Ishikawa (cell line): Measurements from ENCODE around the gene DPYSL3.

Experiments used
- CEBPB ChIP-seq: IDR thresholded peaks from 2 replicates; pipeline ENCODE4 v1.6.1; 2012
- EGR1 ChIP-seq: IDR thresholded peaks from 2 replicates; pipeline ENCODE4 v1.6.1; 2012
- EP300 ChIP-seq: IDR thresholded peaks from 2 replicates; pipeline ENCODE4 v1.6.1; 2012; ENCODE audit warnings: borderline replicate concordance
- FOXM1 ChIP-seq: IDR thresholded peaks from 2 replicates; pipeline ENCODE4 v1.6.1; 2012; ENCODE audit warnings: low read depth, borderline replicate concordance
- RAD21 ChIP-seq: IDR thresholded peaks from 2 replicates; pipeline ENCODE4 v1.6.1; 2012; ENCODE audit warnings: low read depth
- TAF1 ChIP-seq: IDR thresholded peaks from 2 replicates; pipeline ENCODE4 v1.6.1; 2012; ENCODE audit warnings: low read depth, mild to moderate bottlenecking
- TCF12 ChIP-seq: IDR thresholded peaks from 2 replicates; pipeline ENCODE4 v1.6.1; 2012; ENCODE audit warnings: low read depth
- TEAD4 ChIP-seq: IDR thresholded peaks from 2 replicates; pipeline ENCODE4 v1.6.1; 2012
- YY1 ChIP-seq: IDR thresholded peaks from 2 replicates; pipeline ENCODE4 v1.6.1; 2012; ENCODE audit warnings: low read depth
- ZBTB7A ChIP-seq: IDR thresholded peaks from 2 replicates; pipeline ENCODE4 v1.6.1; 2012; ENCODE audit warnings: low read depth
- TF ChIP-seq, protein P1 (sequence below): IDR thresholded peaks from 2 replicates; pipeline ENCODE4 v1.6.1; 2012
- TF ChIP-seq, protein P2 (sequence below): IDR thresholded peaks from 2 replicates; pipeline ENCODE4 v1.6.1; 2012; ENCODE audit warnings: low read depth, mild to moderate bottlenecking
- TF ChIP-seq, protein P3 (sequence below): IDR thresholded peaks from 2 replicates; pipeline ENCODE4 v1.6.1; 2012

- TF ChIP-seq CEBPB = no peak
- TF ChIP-seq RAD21 = no peak
- TF ChIP-seq, protein P1, sequence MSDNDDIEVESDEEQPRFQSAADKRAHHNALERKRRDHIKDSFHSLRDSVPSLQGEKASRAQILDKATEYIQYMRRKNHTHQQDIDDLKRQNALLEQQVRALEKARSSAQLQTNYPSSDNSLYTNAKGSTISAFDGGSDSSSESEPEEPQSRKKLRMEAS = no peak
- TF ChIP-seq EP300 = no peak
- TF ChIP-seq EGR1 = no peak
- TF ChIP-seq, protein P2, sequence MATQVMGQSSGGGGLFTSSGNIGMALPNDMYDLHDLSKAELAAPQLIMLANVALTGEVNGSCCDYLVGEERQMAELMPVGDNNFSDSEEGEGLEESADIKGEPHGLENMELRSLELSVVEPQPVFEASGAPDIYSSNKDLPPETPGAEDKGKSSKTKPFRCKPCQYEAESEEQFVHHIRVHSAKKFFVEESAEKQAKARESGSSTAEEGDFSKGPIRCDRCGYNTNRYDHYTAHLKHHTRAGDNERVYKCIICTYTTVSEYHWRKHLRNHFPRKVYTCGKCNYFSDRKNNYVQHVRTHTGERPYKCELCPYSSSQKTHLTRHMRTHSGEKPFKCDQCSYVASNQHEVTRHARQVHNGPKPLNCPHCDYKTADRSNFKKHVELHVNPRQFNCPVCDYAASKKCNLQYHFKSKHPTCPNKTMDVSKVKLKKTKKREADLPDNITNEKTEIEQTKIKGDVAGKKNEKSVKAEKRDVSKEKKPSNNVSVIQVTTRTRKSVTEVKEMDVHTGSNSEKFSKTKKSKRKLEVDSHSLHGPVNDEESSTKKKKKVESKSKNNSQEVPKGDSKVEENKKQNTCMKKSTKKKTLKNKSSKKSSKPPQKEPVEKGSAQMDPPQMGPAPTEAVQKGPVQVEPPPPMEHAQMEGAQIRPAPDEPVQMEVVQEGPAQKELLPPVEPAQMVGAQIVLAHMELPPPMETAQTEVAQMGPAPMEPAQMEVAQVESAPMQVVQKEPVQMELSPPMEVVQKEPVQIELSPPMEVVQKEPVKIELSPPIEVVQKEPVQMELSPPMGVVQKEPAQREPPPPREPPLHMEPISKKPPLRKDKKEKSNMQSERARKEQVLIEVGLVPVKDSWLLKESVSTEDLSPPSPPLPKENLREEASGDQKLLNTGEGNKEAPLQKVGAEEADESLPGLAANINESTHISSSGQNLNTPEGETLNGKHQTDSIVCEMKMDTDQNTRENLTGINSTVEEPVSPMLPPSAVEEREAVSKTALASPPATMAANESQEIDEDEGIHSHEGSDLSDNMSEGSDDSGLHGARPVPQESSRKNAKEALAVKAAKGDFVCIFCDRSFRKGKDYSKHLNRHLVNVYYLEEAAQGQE = no peak
- TF ChIP-seq TEAD4 = no peak
- TF ChIP-seq YY1 = no peak
- TF ChIP-seq, protein P3, sequence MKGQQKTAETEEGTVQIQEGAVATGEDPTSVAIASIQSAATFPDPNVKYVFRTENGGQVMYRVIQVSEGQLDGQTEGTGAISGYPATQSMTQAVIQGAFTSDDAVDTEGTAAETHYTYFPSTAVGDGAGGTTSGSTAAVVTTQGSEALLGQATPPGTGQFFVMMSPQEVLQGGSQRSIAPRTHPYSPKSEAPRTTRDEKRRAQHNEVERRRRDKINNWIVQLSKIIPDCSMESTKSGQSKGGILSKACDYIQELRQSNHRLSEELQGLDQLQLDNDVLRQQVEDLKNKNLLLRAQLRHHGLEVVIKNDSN = no peak
- no peak for TF ChIP-seq TCF12
- no peak for TF ChIP-seq TAF1
- no peak for TF ChIP-seq FOXM1
- TF ChIP-seq ZBTB7A = no peak
Measured at GRCh38 chr5:147454996-147455677, 54.7 kb downstream of the DPYSL3 start.
